GM18508 (cell line): Measurements from ENCODE around the gene SEC24D.
"Not testable (repeated sequence)": the region's sequence is repeated elsewhere in the genome, so short reads cannot be mapped to it uniquely, and the experiment has no call there.

Experiments
- ATAC-seq: cut with Tn5 transposase; IDR thresholded peaks from one replicate; pipeline ENCODE4 v1.9.1; 2021; ENCODE audit warnings: moderate number of reproducible peaks; ENCODE audit not compliant: insufficient read depth, unreplicated experiment

The SEC24D gene, protein sequence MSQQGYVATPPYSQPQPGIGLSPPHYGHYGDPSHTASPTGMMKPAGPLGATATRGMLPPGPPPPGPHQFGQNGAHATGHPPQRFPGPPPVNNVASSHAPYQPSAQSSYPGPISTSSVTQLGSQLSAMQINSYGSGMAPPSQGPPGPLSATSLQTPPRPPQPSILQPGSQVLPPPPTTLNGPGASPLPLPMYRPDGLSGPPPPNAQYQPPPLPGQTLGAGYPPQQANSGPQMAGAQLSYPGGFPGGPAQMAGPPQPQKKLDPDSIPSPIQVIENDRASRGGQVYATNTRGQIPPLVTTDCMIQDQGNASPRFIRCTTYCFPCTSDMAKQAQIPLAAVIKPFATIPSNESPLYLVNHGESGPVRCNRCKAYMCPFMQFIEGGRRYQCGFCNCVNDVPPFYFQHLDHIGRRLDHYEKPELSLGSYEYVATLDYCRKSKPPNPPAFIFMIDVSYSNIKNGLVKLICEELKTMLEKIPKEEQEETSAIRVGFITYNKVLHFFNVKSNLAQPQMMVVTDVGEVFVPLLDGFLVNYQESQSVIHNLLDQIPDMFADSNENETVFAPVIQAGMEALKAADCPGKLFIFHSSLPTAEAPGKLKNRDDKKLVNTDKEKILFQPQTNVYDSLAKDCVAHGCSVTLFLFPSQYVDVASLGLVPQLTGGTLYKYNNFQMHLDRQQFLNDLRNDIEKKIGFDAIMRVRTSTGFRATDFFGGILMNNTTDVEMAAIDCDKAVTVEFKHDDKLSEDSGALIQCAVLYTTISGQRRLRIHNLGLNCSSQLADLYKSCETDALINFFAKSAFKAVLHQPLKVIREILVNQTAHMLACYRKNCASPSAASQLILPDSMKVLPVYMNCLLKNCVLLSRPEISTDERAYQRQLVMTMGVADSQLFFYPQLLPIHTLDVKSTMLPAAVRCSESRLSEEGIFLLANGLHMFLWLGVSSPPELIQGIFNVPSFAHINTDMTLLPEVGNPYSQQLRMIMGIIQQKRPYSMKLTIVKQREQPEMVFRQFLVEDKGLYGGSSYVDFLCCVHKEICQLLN

DNA sequence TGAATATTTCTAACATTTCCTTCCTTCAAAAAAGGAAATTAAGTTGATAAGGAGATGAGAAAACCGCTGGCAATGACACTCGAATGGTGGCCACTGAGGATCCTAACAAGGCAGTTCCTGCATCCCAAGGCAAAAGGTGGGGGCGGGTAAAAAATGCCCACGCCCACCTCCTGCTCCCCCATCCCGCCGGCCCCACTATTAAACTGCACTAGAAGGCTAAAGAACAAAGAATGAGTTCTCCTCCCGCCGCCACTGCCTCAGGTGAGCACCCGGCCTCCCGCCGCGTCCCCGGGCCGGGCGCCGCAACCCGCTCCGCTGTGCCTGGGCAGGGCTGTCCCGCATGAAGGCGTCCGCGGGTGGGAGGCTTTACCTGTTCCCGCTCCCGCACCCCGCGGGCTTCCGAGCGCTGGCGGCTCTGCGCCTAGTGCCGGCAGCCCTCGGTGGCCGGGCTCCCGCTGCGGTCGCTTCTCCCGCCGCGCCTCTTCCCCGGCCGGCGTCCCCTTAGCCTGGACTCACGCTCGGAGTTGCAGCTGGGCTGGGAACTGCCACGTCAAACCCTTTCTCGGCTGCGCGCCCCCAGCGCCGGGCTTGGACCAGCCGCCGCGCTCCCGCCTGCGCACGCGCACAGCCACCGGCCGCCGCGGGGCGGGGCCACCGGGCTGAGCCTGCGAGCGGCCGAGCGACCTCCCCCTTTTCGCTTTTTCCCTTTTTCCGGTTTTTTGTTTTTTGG lies at the start of gene SEC24D:
SEC24D (minus strand) TSS at position 556 of the 730 bp plus-strand sequence. CDS start 2,430 bp downstream, outside the sequence.
- peak; percentile 39 for ATAC-seq

DNA sequence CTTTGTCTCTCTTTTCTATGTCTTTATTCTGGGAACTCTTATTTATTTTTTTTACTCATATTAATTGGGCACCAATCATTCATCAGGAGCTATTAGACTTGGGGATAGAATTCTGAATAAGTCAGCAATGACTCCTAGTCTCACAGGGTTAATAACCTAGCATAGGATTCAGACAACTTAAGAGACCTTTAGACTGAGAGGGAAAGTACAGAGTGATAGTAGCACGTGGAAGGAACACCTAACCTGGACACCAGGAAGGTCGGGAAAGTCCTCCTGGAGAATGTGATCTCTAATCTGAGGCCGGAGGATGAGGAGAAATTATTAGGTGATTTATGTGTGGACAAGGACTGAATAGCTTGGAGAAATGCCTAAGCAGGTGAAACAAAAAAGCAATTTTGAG lies 48.8 kb upstream of the SEC24D start:
- ATAC-seq: no peak

DNA sequence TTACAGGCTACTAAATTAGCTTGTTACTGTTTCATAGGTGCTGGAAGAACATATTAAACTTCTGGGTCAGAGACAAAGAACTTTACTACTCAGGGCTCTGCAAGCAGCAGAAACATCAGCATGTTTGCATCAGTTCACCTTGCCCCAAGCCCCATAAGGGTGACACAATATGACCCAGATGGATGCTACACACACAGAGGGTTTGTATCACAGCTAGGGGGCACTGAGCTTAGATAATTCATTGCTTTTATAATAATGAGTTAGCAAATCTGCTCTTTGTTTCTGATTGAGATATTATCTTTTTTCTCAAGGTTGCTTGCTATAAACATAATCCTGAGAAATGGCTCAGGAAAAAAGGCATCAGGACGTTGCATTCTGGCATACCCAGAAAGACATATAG lies 47.9 kb upstream of the SEC24D start:
- no peak for ATAC-seq

DNA sequence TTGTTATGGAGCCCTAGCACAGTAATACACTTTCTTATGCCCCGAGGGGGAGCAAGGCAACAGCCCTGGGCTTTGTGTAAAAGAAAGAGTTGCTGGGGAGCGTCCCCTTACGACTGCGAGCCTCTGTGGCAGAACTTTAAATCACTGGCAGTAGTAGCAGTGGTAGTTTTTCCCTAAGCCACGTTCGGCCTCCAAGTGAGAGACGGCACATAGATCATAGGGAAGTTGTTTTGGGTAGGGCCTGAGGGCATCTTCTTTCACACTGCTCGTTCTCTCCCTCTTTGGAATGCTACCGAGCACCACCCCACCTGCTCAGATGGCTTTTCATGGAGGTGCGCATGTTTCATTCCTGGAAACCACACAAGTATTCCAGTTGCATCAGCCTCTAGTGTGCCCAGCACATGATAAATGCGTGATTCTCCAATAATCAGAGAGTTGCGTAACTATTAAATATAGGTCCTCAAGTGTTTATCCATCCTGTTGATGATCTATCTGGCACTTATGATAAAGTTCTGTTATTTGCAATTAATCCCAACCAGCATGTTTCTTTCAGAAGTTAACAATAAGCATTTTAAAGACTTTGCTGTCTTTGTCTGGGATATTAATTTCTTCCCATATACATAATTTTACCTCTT lies 45.7 kb upstream of the SEC24D start:
- ATAC-seq: no peak

DNA sequence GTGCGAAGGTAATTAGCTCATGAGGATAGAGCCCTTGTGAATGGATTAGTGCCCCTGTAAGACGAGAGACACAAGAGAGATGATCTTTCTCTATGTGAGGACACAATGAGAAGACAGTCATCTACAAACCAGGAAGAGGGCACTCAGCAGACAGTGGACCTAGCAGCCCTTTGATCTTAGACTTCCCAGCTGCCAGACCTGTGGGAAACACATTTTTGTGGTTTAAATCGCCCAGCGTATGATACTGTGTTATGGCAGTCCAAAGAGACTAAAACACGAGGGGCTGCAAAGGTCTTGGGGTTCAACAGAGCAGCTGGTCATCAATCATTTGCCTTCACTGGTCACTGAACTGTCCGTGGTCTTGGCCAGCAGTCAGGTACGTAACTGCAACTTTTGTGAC lies 43.5 kb upstream of the SEC24D start:
- ATAC-seq: no peak

DNA sequence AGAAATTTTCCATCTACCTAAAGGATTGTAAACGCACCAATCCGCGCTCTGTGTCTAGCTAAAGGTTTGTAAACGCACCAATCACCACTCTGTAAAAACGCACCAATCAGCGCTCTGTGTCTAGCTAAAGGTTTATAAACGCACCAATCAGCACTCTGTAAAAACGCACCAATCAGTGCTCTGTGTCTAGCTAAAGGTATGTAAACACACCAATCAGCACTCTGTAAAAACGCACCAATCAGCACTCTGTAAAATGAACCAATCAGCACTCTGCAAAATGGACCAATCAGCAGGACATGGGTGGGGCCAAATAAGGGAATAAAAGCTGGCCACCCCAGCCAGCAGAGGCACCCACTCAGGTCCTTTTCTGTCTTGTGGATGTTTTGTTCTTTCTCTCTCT lies 42.6 kb upstream of the SEC24D start:
- ATAC-seq: not testable (repeated sequence)

DNA sequence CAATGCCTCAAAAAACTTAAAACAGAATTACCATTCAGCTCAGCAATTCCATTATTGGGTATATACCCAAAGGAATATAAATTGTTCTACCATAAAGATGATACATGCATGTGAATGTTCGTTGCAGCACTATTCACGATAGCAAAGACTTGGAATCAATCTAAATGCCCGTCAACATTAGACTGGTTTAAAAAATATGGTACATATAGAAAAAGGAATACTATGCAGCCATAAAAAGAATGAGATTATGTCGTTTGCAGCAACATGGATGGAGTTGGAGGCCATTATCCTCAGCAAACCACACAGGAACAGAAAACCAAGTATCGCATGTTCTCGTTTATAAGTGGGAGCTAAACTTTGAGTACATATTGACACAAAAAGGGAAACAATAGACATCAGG lies 41.9 kb upstream of the SEC24D start:
- ATAC-seq: no peak

DNA sequence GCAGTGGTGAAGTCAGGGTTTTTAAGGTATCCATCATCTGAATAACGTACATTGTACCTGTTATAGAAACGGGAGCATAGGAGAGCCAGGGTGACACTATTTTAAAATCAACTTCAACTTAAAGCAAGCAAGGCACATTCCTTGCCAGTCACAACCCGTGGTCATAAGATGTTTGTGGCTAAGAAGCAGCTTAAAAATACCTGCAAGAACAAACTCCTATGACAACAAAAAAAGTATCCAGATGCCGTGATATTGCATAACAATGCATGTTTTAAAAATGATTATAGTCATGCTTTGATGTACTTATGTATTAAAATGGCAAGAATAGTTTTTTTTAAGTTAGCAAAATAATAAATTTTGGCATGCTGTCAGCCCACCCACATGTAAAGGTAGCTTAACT lies 36.3 kb upstream of the SEC24D start:
- ATAC-seq: no peak

DNA sequence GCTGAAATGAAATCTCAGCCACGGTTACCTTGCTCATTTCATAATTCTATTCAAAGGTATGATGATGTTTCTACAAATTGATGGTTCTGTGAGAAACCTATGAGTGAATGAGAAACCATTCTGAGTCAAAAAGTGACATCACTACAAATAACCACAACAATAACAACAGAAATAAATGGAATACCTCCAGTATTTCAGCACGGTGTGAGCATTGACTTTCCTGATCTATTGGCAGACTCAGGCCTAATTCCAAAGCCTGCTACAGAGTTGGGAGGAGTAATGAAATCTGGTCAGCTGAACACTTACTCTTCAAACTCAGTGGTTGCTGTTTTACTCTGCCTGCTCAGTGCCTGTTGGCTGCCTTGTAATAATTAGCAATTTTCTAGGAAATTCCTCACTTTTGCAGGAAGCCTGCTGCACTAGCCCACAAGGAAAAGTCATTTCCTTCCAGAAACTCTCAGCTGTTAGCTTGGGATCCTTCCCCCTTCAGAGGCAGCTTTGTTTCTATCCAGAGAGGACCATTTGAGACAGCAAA lies 33.9 kb upstream of the SEC24D start:
- ATAC-seq: no peak

DNA sequence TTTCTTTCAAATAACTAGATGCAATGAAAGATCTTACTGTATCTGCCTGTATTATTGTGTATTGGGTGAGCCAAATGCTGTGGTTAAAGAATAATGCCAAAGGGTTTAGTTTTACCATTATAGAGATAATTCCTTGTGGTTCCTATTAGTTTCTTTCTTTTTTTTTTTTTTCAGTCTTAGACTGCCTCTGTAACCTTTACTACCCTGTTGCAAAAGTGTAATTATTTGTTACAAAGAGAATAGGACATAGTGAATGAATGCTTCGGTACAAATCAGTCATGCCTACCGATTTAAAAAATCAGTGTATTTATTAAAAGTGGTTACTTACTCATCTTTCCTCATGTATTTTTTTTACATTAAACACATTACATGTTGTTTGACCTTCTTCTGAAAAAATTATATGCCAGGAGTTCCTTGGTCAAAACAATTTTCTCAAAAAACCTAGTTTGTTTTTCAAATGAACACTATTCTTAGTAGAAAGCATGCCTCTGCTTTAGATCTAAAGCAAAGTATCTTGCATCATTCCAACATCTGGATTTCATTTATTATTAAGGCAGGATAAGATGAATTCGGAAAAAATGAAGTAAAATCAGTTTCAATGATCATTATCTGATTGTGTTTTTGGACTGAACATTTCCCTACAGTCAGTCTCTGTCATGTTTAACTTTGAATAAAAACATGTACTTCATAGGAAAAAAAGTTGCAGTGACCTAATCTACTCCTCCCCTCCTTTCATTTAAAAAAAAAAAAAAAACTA lies 31.6 kb upstream of the SEC24D start:
- ATAC-seq: no peak

DNA sequence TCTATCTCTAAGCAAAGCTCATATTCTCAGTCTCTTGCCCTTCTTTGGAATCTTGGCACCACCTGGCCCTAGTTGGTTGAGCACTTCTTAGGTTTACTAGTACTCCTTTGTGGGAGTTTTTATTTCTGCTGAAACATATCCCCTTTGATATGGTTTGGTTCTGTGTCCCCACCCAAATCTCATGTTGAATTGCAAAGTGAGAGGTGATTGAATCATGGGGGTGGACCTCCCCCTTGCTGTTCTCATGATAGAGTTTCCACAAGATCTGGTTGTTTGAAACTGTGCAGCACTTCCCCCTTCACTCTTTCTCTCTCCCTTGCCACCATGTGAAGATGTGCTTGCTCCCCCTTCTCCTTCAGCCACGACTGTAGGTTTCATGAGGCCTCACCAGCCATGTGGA lies 30.5 kb upstream of the SEC24D start:
- ATAC-seq: no peak

DNA sequence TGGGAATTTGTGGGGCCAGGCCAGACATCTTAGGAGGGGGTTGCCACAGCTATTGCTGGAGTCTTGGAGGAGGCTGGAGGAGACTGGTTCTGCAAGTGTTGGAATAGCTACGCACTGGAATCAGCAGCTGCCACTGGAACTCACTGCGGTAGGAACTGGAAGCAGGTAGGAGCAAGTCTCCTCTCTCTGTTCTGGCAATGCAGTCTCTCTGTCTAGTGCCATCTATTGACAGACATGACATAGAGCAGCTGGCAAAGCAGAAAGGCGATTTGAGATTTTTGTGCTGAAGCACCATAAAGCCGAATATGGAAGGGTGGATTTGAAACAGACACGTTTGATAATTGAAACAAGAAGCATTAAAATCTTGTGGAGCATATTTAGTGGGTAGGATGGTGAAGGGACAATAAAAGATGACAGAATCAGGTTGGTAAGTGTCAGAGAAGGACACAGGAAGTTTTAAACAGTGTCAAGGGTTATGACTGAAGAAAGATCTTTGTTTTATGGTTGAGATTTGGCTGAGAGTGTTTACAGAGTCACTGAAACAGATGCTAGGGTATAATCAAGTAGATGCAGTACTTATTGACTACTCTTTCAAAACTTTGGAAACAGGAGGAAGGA lies 29.3 kb upstream of the SEC24D start:
- no peak for ATAC-seq

DNA sequence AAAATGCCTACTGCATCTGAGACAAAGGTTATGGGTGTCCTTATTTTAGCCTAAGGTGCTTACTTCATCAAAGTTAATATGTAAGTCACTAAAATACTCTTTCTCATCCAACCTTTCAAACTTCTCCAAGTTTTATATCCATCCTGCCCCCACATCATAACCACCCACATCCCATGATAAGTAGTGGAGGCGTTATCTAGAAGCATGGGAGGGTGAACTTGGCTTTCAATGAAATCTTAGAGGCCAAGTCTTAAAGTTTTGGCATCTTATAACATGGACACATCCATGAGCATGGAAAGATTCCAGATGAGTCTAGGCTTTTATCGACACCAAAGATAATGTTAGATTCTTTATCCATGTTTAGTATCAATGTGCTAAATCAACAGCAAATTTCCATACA lies 22.9 kb upstream of the SEC24D start:
- ATAC-seq: no peak

DNA sequence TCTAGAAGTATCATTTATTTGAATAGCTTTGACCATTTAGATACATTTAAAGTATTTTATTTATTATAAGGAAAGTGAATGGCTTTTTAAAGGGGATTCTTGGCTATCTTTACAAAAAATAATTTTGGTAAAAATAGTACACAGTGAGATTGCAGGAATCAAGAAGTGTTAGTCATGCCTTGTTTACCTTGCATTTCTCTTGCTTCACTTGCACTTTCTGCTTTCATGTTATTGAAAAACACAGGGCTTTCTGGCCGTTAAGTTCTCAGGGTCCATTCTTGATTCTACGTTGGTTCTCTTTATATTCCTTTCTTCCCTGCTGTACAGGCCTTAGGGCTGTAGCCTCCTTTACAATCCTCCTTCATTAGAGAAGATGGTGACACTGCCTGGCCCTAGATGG lies 21.8 kb upstream of the SEC24D start:
- ATAC-seq: no peak

DNA sequence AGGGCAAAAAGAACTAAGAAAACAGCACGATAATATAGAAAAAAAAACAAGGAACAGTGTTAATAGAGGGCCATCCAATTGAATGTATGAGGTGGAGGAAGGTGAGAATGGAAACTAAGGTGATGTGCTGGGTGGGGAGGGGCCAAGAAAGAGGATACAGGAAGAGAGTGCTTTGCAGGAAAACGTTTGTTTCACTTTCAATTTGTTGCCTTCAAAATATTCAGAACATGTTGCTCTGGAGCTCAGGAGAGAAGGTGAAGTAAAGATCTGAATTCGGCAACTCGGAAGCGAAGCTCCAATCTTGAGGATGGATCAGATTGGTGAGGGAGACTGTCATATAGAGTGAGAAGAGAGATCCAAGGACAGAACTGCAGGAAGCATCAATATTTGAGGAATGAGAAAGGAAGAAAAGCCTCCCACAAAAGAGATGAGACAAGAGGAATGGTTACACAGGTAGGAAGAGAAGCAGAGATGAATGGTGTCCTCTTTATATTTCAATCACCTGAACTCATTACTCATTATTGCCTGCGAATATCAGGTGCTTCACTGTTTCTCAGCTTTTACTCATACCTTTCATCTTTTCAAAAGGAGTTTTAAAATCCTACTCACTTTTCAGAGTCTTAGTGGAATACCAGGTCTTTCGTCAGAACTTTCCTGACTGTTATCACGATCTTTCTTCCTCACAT lies 14.7 kb upstream of the SEC24D start:
- peak; percentile 84 for ATAC-seq

DNA sequence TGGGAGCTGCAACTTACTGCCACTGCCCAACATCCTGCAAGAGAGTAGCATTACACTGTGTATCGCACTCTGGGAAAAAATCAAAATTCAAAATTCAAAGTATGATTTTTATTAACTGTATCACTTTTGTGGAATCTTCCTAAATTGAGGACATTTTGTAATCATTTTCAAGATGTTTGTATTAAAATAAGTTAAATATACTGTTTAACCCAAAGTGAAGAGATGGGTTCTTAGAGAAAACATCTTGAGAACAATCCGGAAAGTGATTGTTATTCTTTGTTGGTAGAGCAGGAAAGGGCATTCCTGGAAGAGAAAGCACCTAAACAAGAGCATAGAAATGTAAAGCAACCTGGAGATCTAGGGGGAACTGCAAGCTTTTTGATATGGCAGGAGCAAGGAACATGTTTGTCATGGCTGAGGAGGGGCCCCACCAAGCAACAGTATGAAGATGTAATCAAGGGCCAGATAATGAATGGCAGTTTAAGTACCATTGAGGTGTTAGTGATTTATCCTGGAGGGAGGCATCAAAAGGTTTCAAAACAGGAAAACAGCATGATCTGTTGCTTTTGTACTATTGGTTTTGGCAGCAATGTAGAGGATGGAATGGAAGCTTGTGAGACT lies 14.1 kb upstream of the SEC24D start:
- ATAC-seq: no peak

DNA sequence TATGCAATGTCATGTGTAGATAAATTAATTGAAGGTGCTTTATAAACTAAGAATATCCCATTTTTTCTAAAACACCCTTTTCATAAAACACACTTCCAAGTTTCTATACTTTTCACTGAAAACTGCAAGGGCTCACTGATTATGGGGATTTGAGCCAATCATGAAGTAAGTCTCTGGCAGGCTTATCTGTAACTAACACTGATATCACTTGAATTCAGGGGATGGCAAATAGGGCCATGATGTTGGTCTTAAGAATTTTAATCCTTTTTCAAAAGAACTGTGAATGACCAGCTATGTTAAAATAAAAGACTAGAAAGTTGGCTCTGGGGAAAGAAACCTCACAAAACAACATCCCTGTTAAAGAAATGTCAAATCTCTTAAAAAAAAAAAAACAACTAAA lies 13.0 kb upstream of the SEC24D start:
- ATAC-seq: no peak

DNA sequence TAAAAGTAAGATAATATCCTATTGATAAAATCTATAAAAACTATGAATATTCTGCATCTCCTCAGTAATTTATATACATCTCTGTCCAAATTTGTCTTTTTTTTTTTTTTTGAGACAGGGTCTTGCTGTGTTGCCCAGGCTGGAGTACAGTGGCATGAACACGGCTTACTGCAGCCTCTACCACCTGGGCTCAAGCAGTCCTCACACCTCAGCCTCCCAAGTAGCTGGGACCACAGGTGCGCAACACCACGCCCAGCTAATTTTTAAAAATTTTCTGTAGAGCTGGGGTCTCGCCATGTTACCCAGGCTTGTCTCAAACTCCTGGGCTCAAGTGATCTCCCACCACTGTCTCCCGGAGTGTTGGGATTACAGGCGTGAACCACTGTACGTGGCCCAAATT lies 12.3 kb upstream of the SEC24D start:
- ATAC-seq: no peak
